Stimulated activated CD4-positive, alpha-beta T cell treated with anti-CD3 and anti-CD28 coated beads, Interleukin-15, amount 100 ng/mL, for 1 hour (primary cell): ENCODE measurements around the gene LRCH1.

Experiments used
- DNase-seq, 2 donors: peaks; one replicate each; pipeline ENCODE4 v3.0.0-alpha.2; 2020; ENCODE audit warnings: low read depth in 1 of 2, low spot score in 1 of 2

Gene LRCH1

GRCh38 chr13:46593398-46593797 lies 40.4 kb downstream of the LRCH1 start:
- peak in 1 of 2 donors; percentile 6 for DNase-seq

GRCh38 chr13:46594374-46595078 lies 41.6 kb downstream of the LRCH1 start:
- no peak for DNase-seq

- no peak for DNase-seq
Observed at GRCh38 chr13:46595136-46595884, 42.3 kb downstream of the LRCH1 start.

- no peak for DNase-seq
Observed at GRCh38 chr13:46595885-46596275, 42.9 kb downstream of the LRCH1 start.

- no peak for DNase-seq
Observed at GRCh38 chr13:46596466-46596865, 43.5 kb downstream of the LRCH1 start.

- no peak for DNase-seq
Observed at GRCh38 chr13:46598140-46598819, 45.3 kb downstream of the LRCH1 start.

- no peak for DNase-seq
Observed at GRCh38 chr13:46598820-46599180, 45.8 kb downstream of the LRCH1 start.

GRCh38 chr13:46600943-46601311 lies 48.0 kb downstream of the LRCH1 start:
- DNase-seq, result no peak

- DNase-seq, result no peak
Observed at GRCh38 chr13:46602531-46602930, 49.6 kb downstream of the LRCH1 start.

GRCh38 chr13:46603165-46603603 lies 50.2 kb downstream of the LRCH1 start:
- no peak for DNase-seq

GRCh38 chr13:46604226-46604990 lies 51.4 kb downstream of the LRCH1 start:
- no peak for DNase-seq

GRCh38 chr13:46605076-46605824 lies 52.3 kb downstream of the LRCH1 start:
- no peak for DNase-seq

- no peak for DNase-seq
Observed at GRCh38 chr13:46605825-46606554, 53.0 kb downstream of the LRCH1 start.

- no peak for DNase-seq
Observed at GRCh38 chr13:46606970-46607369, 54.0 kb downstream of the LRCH1 start.

GRCh38 chr13:46607768-46608564 lies 55.0 kb downstream of the LRCH1 start:
- no peak for DNase-seq

GRCh38 chr13:46609052-46609451 lies 56.1 kb downstream of the LRCH1 start:
- no peak for DNase-seq

- DNase-seq, result no peak
Observed at GRCh38 chr13:46609726-46610125, 56.8 kb downstream of the LRCH1 start.

- no peak for DNase-seq
Observed at GRCh38 chr13:46612267-46612666, 59.3 kb downstream of the LRCH1 start.

GRCh38 chr13:46613409-46614049 lies 60.6 kb downstream of the LRCH1 start:
- DNase-seq, result no peak
